Measurements from ENCODE around the gene HTR1E.

GRCh38 chr6:86916393-86916792, 20.9 kb upstream of the HTR1E start:
- TF ChIP-seq POLR2A (IDR thresholded peaks at IDR 0.05) (no peak), CTCF (IDR thresholded peaks at IDR 0.05) (no peak)
